ENCODE results near the gene B4GALNT4.
"Not testable (repeated sequence)": the region's sequence is repeated elsewhere in the genome, so short reads cannot be mapped to it uniquely, and the experiment has no call there.

The B4GALNT4 gene

DNA sequence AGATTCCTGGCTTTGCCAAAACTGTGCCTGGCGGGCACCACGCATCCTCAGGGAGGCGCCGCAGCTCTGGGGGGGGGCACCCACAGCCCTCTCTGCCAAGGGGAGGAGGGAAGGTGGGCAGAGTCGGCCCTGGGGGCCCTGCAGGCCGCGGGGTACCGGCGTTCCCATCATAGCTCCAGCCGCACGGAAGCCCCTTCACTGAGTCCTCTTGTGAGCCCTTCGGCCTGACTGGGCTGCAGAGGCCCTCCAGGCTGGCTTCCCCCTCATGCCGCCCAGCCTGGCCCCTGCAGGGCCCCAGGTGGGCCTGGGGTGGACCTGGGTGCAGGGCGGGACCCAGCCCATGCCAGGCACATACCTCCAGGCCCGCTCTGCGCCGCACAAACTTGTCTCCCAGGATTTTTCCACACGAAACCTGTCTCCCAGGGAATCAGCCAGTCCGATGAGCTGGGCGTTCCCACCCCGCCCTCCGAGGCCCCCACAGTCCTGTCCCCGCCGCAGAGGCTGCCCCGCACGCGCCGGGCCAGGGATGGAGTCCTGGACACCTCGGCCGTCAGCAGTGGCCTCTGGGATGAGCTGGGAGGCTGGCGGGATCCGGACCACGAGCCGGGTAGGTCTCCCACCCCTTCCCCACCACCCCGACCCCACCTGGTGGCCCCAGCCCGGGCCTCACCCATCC lies 22.9 kb downstream of the B4GALNT4 start:
- DNase-seq (ENCODE audit: low spot score), result no peak

DNA sequence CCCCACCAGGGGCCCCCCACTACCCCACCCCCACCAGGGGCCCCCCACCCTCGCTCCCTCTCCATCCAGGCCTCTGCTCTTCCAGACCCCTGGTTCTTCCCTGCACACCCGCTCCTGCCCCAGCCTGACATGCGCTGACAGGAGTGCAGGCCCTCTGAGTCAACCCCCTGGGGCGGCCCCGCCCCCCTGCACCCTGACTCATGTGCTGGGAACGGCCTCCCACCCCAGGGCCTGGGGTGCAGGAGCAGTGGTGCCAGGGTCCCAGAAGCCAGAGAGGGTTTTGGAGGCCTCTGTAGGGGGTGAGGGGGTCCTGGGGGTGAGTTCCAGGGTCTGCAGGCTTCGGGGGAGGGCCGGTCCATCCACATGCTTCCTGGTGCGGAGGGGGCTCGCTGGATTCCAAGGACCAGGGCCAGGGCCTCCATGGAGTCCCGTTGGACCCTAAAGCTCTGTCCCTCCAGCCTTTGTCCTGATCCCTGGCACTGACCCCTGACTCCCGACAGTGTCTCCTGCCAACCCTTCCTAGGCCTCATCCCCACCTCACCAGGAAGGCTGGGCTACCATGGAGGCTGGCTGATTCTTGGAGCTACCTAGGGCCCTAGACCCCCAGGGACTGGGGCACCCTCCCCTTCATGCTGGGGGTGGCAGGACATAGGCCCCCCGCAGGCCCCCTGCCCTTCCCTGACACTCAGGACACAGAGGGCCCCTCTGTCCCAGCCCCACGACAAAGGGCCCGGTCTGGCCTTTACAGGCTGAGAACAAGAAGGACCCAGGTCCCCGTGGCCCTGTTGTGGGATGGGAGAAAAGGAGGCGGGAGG lies 24.1 kb downstream of the B4GALNT4 start:
- no peak for DNase-seq (ENCODE audit: low spot score)

DNA sequence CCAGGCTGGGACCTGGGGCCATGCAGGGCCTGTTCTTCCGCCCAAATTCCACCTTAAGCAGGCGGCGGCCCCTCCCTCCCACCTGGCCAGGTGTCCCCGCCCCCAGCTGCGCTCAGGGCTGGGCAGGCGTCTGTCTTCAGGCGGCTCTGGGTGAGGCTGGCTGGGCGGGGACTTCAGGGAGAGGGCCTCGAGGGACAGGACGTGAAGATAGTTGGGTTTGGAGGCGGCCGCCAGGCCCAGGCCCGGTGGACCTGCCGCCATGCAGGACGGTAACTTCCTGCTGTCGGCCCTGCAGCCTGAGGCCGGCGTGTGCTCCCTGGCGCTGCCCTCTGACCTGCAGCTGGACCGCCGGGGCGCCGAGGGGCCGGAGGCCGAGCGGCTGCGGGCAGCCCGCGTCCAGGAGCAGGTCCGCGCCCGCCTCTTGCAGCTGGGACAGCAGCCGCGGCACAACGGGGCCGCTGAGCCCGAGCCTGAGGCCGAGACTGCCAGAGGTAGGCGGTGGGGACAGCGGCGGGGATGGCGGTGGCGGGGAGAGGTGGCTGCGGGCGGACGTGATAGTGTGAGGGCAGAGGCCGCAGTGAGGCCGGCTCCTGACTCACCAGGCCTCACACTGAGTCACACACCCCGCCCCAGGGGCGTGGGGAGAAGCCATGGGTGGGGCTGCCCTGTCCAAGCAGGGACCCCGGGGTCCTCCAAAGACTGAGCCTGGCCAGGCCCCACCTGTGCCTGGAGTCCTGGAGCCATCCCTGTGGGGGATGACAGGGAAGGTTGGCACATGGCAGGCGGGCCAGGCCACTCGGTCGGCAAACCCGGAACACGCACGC lies 24.9 kb downstream of the B4GALNT4 start, which contains the start of gene PKP3:
PKP3 (plus strand) TSS at position 176 of the 824 bp plus-strand sequence; CDS start at position 260, 84 bp downstream.
- no peak for DNase-seq (ENCODE audit: low spot score)

DNA sequence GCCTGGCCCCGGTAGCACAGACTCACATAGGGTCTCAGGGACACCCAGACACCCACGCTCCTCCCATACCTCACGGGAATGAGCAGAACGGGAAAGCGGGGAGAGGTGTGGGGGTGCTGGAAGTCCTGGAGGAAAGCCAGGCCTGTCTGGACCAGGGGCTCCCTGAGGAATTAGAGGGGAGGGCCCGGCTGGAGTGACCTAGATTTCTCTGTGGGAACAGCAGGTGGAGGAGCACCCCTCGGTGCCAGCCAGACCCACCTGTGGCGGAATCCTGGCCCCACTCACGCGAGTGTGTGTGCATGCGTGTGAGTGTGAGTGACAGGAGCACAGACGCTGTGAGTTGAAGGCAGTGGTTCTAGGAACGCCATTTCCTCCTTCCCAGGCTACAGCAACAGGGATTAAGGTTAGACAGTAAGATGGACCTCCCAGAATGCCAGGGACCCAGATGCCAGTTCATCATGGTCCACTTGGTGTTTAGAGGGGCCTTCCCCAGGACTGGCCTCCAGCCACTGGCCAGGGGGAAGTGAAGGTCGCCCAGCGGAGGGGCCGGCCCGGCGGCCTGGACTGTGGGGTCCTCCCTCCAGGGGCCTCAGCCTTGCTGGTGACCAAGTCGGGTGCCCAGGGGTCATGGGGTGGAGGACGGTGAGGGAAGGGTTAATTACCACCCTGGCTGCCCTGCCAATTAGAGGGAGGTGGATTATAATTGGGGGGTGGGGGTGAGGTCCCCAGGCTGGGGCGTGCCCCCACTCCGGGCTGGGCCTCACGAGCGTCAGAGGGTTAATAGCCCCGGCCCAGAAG lies 25.8 kb downstream of the B4GALNT4 start:
- DNase-seq (ENCODE audit: low spot score), result no peak

DNA sequence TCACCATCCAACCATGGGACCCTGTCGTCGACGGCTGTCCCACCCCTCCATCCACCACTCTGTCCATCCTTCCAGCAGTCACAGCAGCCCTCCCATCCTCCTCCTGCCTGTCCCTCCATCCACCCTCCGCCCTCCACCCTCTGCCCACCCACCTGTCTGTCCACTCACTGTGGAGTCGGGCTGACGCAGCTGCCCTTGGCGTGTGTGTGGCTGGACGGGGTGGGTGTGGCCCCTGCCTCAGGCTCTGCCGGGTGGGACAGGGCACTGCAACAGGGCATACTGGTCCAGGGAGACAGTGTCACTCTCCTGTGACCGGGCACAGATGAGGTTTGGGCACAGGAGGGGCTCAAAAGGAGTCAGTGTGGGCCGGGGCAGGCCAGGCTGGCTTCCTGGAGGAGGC lies 26.6 kb downstream of the B4GALNT4 start:
- no peak for DNase-seq (ENCODE audit: low spot score)

DNA sequence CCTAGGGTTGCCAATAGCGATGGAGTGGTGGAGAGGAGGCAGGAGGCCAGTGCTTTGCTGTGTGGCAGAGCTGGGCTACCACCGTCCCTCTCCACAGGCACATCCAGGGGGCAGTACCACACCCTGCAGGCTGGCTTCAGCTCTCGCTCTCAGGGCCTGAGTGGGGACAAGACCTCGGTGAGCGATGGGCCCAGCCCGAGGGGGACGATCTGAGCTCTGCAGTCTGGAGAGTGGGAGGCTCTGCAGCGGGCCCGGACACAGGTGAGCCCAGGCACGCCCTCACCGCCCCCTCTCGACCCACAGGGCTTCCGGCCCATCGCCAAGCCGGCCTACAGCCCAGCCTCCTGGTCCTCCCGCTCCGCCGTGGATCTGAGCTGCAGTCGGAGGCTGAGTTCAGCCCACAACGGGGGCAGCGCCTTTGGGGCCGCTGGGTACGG lies 27.2 kb downstream of the B4GALNT4 start:
- peak; percentile 70 for DNase-seq (ENCODE audit: low spot score)

DNA sequence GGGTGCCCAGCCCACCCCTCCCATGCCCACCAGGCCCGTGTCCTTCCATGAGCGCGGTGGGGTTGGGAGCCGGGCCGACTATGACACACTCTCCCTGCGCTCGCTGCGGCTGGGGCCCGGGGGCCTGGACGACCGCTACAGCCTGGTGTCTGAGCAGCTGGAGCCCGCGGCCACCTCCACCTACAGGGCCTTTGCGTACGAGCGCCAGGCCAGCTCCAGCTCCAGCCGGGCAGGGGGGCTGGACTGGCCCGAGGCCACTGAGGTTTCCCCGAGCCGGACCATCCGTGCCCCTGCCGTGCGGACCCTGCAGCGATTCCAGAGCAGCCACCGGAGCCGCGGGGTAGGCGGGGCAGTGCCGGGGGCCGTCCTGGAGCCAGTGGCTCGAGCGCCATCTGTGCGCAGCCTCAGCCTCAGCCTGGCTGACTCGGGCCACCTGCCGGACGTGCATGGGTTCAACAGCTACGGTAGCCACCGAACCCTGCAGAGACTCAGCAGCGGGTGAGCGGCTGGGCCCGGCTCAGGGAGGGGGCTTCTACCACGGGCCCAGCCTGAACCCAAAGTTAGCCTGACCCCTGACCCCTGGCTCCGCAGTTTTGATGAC lies 27.7 kb downstream of the B4GALNT4 start:
- DNase-seq (ENCODE audit: low spot score), result peak; percentile 85

DNA sequence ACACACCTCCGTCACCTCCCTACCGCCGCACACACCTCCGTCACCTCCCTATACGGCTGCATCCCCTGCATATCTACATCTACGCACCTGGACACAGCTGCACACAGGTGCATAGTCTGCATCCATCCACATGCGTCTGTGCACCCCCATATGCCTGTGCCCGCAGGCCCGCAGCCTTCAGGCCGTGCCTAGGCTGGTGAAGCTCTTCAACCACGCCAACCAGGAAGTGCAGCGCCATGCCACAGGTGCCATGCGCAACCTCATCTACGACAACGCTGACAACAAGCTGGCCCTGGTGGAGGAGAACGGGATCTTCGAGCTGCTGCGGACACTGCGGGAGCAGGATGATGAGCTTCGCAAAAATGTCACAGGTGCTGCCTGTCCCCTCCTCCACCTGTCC lies 29.5 kb downstream of the B4GALNT4 start:
- no peak for DNase-seq (ENCODE audit: low spot score)

DNA sequence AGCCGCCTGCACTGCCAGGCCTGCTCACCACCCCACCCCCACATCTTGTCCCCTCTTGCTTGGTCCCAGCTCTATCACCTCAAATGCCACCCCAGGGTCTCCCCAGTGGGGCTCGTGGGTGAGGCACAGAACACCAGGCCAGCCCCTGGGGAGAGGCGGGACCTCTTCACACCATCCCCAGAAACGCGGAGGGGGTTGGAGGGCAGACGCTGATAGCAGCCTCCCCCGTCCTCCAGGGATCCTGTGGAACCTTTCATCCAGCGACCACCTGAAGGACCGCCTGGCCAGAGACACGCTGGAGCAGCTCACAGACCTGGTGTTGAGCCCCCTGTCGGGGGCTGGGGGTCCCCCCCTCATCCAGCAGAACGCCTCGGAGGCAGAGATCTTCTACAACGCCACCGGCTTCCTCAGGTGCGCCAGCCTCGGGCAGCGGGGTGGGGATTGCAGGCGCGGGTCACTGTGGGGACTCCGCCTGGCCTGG lies 30.5 kb downstream of the B4GALNT4 start:
- no peak for DNase-seq (ENCODE audit: low spot score)

DNA sequence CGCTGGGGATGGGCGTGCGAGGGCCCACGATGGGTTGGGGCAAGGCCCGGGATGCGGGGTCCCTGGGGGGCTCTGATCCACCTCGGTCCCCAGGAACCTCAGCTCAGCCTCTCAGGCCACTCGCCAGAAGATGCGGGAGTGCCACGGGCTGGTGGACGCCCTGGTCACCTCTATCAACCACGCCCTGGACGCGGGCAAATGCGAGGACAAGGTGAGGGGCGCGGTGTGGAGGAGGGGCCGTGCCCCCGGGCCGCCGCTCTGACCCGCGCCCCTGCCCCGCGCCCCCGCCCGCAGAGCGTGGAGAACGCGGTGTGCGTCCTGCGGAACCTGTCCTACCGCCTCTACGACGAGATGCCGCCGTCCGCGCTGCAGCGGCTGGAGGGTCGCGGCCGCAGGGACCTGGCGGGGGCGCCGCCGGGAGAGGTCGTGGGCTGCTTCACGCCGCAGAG lies 31.0 kb downstream of the B4GALNT4 start:
- DNase-seq (ENCODE audit: low spot score), result no peak

DNA sequence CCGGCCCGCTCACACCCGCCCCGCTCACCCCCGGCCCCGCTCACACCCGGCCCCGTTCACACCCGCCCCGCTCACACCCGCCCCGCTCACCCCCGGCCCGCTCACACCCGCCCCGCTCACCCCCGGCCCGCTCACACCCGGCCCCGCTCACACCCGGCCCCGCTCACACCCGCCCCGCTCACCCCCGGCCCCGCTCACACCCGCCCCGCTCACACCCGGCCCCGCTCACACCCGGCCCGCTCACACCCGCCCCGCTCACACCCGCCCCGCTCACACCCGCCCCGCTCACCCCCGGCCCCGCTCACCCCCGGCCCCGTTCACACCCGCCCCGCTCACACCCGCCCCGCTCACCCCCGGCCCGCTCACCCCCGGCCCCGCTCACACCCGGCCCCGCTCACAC lies 31.9 kb downstream of the B4GALNT4 start:
- DNase-seq (ENCODE audit: low spot score), result not testable (repeated sequence)

DNA sequence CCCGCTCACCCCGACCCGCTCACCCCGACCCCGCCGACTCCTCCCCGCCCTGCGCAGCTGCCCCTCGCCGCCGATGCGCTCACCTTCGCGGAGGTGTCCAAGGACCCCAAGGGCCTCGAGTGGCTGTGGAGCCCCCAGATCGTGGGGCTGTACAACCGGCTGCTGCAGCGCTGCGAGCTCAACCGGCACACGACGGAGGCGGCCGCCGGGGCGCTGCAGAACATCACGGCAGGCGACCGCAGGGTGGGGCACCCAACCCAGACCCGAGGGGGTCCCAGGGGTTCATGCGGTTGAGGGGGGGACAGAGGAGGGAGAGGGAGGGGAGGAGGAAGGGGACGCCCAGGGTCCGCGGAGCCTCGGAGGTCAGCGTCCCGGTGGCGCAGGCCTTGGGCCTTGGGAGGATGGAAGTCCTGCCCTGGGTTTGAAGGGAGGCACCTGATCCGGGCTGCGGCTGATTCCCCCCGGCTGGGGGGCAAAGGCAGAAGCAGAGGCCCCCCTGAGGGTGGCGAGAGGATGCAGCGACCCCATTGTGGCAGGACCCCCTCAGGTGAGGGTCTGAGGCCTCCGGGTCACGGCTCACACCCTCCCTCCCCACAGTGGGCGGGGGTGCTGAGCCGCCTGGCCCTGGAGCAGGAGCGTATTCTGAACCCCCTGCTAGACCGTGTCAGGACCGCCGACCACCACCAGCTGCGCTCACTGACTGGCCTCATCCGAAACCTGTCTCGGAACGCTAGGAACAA lies 33.9 kb downstream of the B4GALNT4 start:
- DNase-seq (ENCODE audit: low spot score), result no peak

DNA sequence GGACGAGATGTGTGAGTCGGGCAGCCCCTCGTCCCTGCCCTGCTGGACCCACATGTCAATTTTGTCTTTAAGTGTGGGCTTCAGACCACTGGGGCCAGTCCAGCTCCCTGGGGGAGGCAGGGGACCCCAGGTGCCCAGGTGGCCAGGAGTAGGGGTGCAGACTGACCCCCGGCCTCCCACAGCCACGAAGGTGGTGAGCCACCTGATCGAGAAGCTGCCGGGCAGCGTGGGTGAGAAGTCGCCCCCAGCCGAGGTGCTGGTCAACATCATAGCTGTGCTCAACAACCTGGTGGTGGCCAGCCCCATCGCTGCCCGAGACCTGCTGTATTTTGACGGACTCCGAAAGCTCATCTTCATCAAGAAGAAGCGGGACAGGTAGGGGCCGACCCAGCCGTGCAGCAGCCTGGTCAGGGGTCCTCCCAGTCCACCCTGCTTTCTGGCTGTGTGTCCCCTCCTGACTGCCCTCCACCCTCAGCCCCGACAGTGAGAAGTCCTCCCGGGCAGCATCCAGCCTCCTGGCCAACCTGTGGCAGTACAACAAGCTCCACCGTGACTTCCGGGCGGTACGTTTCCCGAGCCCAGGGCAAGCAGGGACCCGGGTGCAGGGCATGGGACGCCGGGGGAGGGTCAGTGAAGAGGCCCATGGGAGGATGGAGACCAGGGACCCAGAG lies 34.6 kb downstream of the B4GALNT4 start:
- DNase-seq (ENCODE audit: low spot score), result no peak

DNA sequence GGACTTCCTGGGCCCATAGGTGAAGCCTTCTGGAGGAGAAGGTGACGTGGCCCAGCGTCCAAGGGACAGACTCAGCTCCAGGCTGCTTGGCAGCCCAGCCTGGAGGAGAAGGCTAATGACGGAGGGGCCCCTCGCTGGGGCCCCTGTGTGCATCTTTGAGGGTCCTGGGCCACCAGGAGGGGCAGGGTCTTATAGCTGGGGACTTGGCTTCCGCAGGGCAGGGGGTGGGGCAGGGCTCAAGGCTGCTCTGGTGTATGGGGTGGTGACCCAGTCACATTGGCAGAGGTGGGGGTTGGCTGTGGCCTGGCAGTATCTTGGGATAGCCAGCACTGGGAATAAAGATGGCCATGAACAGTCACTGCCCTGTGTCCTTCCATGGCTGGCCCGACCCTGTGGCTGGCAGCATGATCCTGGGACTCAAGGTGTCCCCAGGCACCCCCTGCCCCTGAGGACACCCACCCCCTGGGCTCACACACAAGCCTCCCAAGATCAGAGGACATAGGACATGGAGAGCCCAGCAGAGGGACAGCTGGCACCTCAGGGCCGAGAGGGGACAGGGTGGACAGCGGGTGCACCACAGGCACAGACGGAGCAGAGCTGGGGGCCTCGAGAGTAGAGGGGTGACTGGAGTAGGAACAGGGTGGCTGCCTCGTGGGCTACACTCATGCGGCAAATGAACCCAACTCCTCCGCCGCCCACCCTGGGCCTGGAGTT lies 35.4 kb downstream of the B4GALNT4 start:
- DNase-seq (ENCODE audit: low spot score), result no peak

DNA sequence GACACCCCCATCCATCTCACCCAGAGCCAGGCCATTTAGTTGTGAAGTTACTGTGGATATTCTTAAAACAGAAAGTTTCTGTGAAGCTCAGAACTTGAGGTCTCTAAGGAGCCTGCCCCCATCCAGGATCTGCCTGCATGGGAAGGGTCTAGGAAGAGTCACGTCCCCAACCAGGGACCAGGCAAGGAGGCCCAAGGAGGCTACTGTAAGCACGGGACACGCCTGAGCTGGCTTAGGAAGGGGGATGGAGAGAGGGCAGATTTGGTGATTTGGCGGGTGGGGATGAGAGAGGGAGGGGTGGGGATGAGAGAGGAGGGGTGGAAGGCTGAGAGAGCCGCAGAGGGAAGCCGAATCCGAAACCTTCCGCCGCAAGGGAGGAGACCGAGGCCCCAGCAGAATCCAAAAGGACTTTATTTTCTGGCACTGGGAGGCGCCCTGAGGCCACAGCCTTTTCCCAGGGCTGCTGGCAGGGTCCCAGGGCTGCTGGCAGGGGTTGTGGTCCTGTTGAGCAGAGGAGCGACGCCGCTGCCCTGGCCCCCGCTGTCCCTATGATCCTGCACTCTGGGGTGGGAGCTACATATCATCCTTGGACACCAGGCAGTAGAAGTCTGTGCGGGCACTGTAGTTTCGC lies 36.1 kb downstream of the B4GALNT4 start:
- no peak for DNase-seq (ENCODE audit: low spot score)

DNA sequence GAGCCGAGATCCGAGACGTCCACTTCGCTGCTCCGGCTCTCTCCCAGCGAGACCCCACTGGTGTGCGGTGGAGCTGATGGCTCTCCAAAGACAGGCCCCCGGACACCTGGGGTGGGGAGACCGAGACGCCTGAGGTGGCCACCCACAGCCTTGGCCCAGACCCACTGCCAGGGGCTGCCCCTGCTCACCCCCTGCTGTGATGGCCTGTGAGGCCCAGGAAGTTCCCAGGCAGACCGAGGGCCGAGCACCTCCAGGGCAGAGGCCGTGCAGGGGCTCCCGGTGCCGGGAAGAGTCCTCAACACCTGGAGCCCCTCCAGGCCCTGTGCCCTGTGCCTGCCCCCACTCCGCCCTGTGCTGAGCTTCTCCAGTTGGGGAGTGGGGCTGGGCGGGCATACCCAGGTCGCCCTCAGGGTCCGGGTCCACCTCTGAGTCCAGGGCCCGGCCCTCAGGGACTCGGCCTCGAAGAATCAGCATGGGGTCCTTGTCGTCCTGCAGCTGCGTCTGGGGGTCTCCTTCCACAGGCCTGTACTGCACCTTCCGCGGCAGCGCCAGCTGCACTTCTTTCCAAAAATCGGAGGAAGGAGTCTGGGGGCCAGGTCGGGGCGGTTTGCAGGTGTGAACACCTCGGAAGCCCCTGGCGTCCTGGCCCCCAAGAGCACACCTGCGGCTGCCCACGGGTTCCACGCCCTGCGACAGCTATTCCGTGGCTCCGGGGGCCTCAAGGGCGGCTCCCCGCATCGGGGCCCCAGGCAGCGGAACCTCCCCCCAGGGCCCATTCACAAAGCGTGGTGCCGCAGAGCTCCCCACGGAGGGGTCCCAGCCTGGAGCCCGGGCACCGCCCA lies 36.9 kb downstream of the B4GALNT4 start:
- no peak for DNase-seq (ENCODE audit: low spot score)

Measured in SK-N-DZ (cell line).